ENCODE results near the gene RAB23.

The RAB23 gene

DNA sequence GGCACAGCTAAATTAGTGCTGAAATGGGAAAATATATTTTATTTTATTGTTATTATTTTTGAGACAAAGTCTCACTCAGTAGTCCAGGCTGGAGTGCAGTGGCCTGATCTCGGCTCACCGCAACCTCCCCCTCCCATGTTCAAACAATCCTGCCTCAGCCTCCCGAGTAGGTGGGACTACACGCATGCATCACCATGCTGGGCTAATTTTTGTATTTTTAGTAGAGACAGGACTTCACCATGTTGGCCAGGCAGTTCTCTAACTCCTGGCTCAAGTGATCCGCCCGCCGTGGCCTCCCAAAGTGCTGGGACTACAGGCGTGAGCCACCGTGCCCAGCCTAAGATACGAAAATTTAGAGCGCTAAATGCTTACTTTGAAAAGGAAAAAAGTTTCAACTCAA is 4.8 kb downstream of the RAB23 start:
- ChIA-PET POLR2A (no interaction called here), CTCF (interaction anchor here (1.0 kb wide), 1 partner anchor 99 kb away, joined by 3 read pairs; no protein-coding TSS in a partner anchor)
- TF ChIP-seq, protein P1, sequence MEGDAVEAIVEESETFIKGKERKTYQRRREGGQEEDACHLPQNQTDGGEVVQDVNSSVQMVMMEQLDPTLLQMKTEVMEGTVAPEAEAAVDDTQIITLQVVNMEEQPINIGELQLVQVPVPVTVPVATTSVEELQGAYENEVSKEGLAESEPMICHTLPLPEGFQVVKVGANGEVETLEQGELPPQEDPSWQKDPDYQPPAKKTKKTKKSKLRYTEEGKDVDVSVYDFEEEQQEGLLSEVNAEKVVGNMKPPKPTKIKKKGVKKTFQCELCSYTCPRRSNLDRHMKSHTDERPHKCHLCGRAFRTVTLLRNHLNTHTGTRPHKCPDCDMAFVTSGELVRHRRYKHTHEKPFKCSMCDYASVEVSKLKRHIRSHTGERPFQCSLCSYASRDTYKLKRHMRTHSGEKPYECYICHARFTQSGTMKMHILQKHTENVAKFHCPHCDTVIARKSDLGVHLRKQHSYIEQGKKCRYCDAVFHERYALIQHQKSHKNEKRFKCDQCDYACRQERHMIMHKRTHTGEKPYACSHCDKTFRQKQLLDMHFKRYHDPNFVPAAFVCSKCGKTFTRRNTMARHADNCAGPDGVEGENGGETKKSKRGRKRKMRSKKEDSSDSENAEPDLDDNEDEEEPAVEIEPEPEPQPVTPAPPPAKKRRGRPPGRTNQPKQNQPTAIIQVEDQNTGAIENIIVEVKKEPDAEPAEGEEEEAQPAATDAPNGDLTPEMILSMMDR (IDR thresholded peaks at IDR 0.05; ENCODE audit: insufficient read depth, low read length, missing control alignments): no peak
- no peak for DNase-seq (ENCODE audit: low read depth, low spot score)
- no peak overlapping the region for H3K4me3 ChIP-seq (ENCODE audit: low read depth, low read length)

DNA sequence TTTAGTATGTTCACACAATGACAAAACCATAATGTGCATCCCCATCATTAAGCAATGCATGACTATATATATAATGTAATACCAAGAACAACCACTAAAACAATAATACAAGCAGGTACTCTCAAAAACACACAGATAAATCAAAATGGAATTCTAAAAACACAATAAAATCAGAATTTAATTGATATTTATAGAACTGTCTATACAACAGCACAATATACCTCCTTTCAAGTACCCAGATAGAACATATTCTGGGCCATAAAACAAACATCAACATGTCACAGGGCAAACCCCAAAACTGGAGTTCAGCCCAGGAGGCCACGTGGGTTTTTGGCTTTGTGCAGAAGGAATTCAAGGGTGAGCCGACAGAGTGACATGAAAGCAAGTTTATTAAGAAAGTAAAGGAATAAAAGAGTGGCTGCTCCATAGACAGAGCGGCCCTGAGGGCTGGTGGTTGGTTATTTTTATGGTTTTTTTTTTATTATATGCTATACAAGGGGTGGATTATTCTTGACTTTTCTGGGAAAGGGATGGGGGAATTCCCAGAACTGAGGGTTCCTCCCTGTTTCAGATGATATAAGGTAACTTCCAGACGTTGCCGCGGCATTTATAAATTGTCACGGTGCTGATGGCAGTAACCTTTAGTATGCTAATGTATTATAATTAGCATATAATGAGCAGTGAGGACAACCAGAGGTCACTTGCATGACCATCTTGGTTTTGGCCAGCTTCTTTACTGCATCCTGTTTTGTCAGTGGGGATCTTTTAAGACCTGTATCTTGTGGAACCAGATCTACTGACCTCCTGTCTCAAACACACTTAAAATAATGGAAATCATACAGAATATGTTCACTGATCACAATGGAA is 5.6 kb downstream of the RAB23 start:
- TF ChIP-seq, protein P1 (IDR thresholded peaks at IDR 0.05; ENCODE audit: insufficient read depth, low read length, missing control alignments): no peak
- no peak overlapping the region for H3K4me3 ChIP-seq (ENCODE audit: low read depth, low read length)
- no peak for DNase-seq (ENCODE audit: low read depth, low spot score)
- CTCF ChIA-PET: interaction anchor here (1.0 kb wide), 1 partner anchor 100 kb away, joined by 3 read pairs; no protein-coding TSS in a partner anchor
- POLR2A ChIA-PET: no interaction called here

DNA sequence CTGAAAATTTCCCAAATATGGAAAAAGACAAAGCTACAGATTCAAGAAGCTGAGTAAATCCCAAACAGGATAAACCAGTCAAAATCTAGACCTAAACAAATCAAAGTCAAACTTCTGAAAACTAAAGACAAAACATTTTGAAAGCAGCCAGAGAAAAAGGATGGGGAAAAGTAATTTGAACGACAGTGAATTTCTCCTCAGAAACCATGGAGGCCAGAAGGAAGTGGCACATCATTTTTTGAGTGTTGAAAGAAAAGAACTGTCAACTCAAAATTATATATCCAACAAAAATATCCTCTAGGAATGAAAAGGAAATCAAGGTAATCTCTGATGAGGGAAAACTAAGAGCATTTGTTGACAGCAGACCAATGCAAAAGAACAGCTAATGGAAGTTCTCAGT is 6.8 kb downstream of the RAB23 start:
- TF ChIP-seq, protein P1 (IDR thresholded peaks at IDR 0.05; ENCODE audit: insufficient read depth, low read length, missing control alignments): no peak
- POLR2A ChIA-PET: no interaction called here
- CTCF ChIA-PET: interaction anchor here (0.9 to 1.1 kb wide), 2 partner anchors 14 to 26 kb away, joined by 3 to 4 read pairs; no protein-coding TSS in a partner anchor
- DNase-seq (ENCODE audit: low read depth, low spot score): no peak
- no peak overlapping the region for H3K4me3 ChIP-seq (ENCODE audit: low read depth, low read length)

DNA sequence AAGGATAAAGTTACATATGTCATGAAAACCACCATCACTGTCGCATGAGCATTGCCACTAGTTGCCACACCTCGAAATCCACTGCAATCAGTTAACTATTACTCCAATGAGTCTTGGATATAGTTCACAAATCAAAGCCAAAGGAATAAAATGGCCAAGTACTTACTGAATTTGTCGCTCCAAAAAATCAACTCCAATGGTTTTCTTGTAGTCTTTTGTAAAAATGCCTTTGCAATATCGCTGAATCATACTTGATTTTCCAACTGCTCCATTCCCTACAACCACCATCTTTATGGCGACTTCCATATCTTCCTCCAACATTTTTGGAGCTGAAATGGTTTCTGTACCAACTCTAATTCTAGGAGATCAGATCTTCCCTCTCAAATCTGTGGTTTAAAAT is 12.0 kb downstream of the RAB23 start:
- DNase-seq (ENCODE audit: low read depth, low spot score): no peak
- TF ChIP-seq, protein P1 (IDR thresholded peaks at IDR 0.05; ENCODE audit: insufficient read depth, low read length, missing control alignments): no peak
- ChIA-PET POLR2A (no interaction called here), CTCF (no interaction called here)
- no peak overlapping the region for H3K4me3 ChIP-seq (ENCODE audit: low read depth, low read length)

DNA sequence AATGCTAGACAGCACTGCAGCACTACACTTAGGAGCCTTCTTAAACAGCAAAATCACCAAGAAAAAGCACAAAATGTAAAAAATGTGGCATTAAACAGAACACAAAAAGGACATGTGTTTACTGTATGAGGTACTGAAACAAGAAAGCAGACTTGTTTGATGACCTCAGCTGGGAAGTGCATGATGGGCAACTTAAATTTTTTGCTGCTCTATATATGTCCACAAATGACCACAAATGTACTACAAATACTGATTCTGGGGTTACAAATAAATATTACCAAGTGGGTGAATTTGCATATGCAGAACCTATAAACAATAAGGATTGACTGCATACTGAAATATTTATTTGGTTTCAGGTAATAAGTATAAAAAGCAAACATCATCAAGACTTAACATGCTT is 13.1 kb downstream of the RAB23 start:
- POLR2A ChIA-PET: no interaction called here
- TF ChIP-seq, protein P1 (IDR thresholded peaks at IDR 0.05; ENCODE audit: insufficient read depth, low read length, missing control alignments): no peak
- no peak overlapping the region for H3K4me3 ChIP-seq (ENCODE audit: low read depth, low read length)
- DNase-seq (ENCODE audit: low read depth, low spot score): no peak
- CTCF ChIA-PET: interaction anchor here (1.0 to 2.1 kb wide), 3 partner anchors 12 to 107 kb away, joined by 4 to 6 read pairs (median 5); no protein-coding TSS in a partner anchor

DNA sequence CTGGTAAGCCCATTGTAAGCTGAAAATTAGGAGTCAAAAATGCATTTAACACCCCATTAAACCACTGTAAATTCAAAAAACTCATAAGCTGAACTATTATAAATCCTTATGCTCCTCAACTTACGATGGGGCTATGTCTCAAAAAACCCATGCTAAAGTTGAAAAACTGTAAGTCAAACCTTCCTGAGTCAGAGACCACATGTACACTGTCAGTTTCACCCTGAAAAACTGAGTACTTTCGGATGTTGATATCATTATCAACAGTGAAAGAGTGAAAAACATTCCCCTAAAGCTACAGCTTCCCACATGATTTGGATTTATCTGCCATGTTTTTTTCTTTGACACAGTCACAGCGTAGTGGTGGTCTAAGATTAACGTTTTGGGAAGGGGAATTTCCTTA is 14.2 kb downstream of the RAB23 start:
- TF ChIP-seq, protein P1 (IDR thresholded peaks at IDR 0.05; ENCODE audit: insufficient read depth, low read length, missing control alignments): no peak
- ChIA-PET POLR2A (no interaction called here), CTCF (interaction anchor here (1.6 to 2.1 kb wide), 2 partner anchors 13 to 18 kb away, joined by 5 to 6 read pairs; no protein-coding TSS in a partner anchor)
- DNase-seq (ENCODE audit: low read depth, low spot score): no peak
- H3K4me3 ChIP-seq (ENCODE audit: low read depth, low read length): no peak overlapping the region

Data from AG04449 (cell line).